H1 (cell line): Measurements from ENCODE around the gene OXSR1. TPM values are rescaled to one million over a fixed set of nuclear protein-coding genes. Genes with fewer than 3 reads are reported as not detected.

Experiments used
- CTCF ChIA-PET: fragments of 300-600 bp; sonication (Branson Sonifier 250); formaldehyde crosslinking; loops from one replicate; lab custom pipeline; 2021; ENCODE audit not compliant: partially characterized antibody; lab: Charles Lee
- POLR2A ChIA-PET: fragments of 300-600 bp; sonication (Branson Sonifier 250); formaldehyde crosslinking; loops from one replicate; lab custom pipeline; 2021; ENCODE audit warnings: inconsistent platforms; ENCODE audit not compliant: partially characterized antibody; lab: Charles Lee
- DNase-seq, 2 experiments: peaks; one replicate each; pipeline versions ENCODE4 v3.0.0 to v3.0.0-alpha.2; 2010 to 2022; ENCODE audit warnings: low spot score in 2 of 2, low read depth in 1 of 2, mixed read lengths in 1 of 2
- FAIRE-seq: peaks from 2 replicates; lab custom pipeline; 2011; peaks lifted over from hg19 to GRCh38; lab: Jason Lieb, UNC
- H2AFZ ChIP-seq: 2 replicates; pipeline ENCODE4 v1.8.1; 2012; ENCODE audit warnings: low read length, inconsistent platforms
- H2AK5ac ChIP-seq: 2 replicates; pipeline ENCODE4 v1.6.1; 2013; ENCODE audit warnings: low read depth, low read length
- H2BK120ac ChIP-seq: replicated peaks from 2 replicates; pipeline ENCODE3; 2013; ENCODE audit warnings: low read depth, low read length, inconsistent platforms
- H2BK12ac ChIP-seq: 2 replicates; pipeline ENCODE4 v1.6.1; 2013; ENCODE audit warnings: low read depth, low read length
- H2BK15ac ChIP-seq: 2 replicates; pipeline ENCODE4 v1.6.1; 2013; ENCODE audit warnings: low read length
- H2BK20ac ChIP-seq: 2 replicates; pipeline ENCODE4 v1.6.1; 2013; ENCODE audit warnings: low read length
- H2BK5ac ChIP-seq: 2 replicates; pipeline ENCODE4 v1.6.1; 2013; ENCODE audit warnings: low read depth, low read length
- H3K14ac ChIP-seq: 2 replicates; pipeline ENCODE4 v1.6.1; 2013; ENCODE audit warnings: inconsistent platforms; ENCODE audit not compliant: insufficient read length
- H3K18ac ChIP-seq: 2 replicates; pipeline ENCODE4 v1.6.1; 2013; ENCODE audit warnings: low read length; ENCODE audit errors: extremely low read depth
- H3K23ac ChIP-seq: 2 replicates; pipeline ENCODE4 v1.6.1; 2013; ENCODE audit warnings: inconsistent platforms; ENCODE audit not compliant: insufficient read length
- H3K23me2 ChIP-seq: 2 replicates; pipeline ENCODE4 v1.6.1; 2013; ENCODE audit warnings: low read depth, low read length
- H3K27ac ChIP-seq: 2 replicates; pipeline ENCODE4 v1.6.1; 2011; ENCODE audit warnings: low read depth, low read length, inconsistent platforms
- H3K27me3 ChIP-seq, 4 experiments: replicated peaks in 1 of 4; 1 replicate in 1 of 4; 2 replicates in 3 of 4; pipeline versions ENCODE4 v1.6.1 to v1.8.1; 2011 to 2013; ENCODE audit warnings: low read length in 3 of 4, mild to moderate bottlenecking in 3 of 4, inconsistent platforms in 2 of 4, mixed read lengths in 2 of 4, moderate library complexity in 1 of 4; ENCODE audit not compliant: control insufficient read depth in 3 of 4, insufficient read depth in 3 of 4; ENCODE audit errors: extremely low read depth in 1 of 4
- H3K36me3 ChIP-seq, 4 experiments: 2 replicates each; pipeline versions ENCODE4 v1.6.1 to v1.8.1; 2011 to 2013; ENCODE audit warnings: mild to moderate bottlenecking in 4 of 4, low read length in 3 of 4, moderate library complexity in 2 of 4, control low read depth in 1 of 4, inconsistent platforms in 1 of 4; ENCODE audit not compliant: insufficient read depth in 4 of 4, control insufficient read depth in 2 of 4
- H3K4ac ChIP-seq: replicated peaks from 2 replicates; pipeline ENCODE3; 2013; ENCODE audit warnings: low read length, low read depth, mixed read lengths, inconsistent platforms; ENCODE audit not compliant: insufficient read length
- H3K4me1 ChIP-seq, 4 experiments: replicated peaks in 1 of 4; 1 replicate in 1 of 4; 2 replicates in 3 of 4; pipeline versions ENCODE4 v1.6.1 to v1.8.1; 2011 to 2013; ENCODE audit warnings: low read length in 3 of 4, inconsistent platforms in 2 of 4, mixed read lengths in 1 of 4; ENCODE audit not compliant: insufficient read depth in 4 of 4, control insufficient read depth in 3 of 4
- H3K4me2 ChIP-seq, 2 experiments: 2 replicates each; pipeline versions ENCODE4 v1.6.1 to v1.8.1; 2011 to 2013; ENCODE audit warnings: low read depth in 2 of 2, low read length in 2 of 2, control low read depth in 1 of 2, inconsistent platforms in 1 of 2, mild to moderate bottlenecking in 1 of 2; ENCODE audit not compliant: insufficient read depth in 1 of 2
- H3K4me3 ChIP-seq, 4 experiments: fragments of 200-600, 300-600 bp in 1 of 4; sonication (generic), shearing (Covaris generic), sonication (Bioruptor Twin) in 1 of 4; 2 replicates each; pipeline versions ENCODE4 v1.5.1 to v1.8.1; 2011 to 2016; ENCODE audit warnings: low read length in 4 of 4, low read depth in 3 of 4, control low read depth in 2 of 4, inconsistent platforms in 2 of 4, mild to moderate bottlenecking in 2 of 4, mixed read lengths in 1 of 4, moderate library complexity in 1 of 4; ENCODE audit not compliant: insufficient read depth in 2 of 4; ENCODE audit errors: extremely low read depth in 1 of 4
- H3K56ac ChIP-seq: replicated peaks from 2 replicates; pipeline ENCODE3; 2013; ENCODE audit warnings: low read depth, mild to moderate bottlenecking, mixed read lengths, low read length, inconsistent platforms; ENCODE audit not compliant: insufficient read length
- H3K79me1 ChIP-seq: 2 replicates; pipeline ENCODE4 v1.6.1; 2013; ENCODE audit warnings: low read depth, low read length, control low read depth
- H3K79me2 ChIP-seq, 2 experiments: 2 replicates each; pipeline versions ENCODE4 v1.6.1 to v1.8.1; 2012 to 2013; ENCODE audit warnings: low read length in 2 of 2, mild to moderate bottlenecking in 2 of 2, inconsistent platforms in 1 of 2; ENCODE audit not compliant: insufficient read depth in 2 of 2, control insufficient read depth in 1 of 2
- H3K9ac ChIP-seq, 4 experiments: replicated peaks in 1 of 4; 1 replicate in 1 of 4; 2 replicates in 3 of 4; pipeline versions ENCODE4 v1.6.1 to v1.8.1; 2011 to 2013; ENCODE audit warnings: low read depth in 3 of 4, low read length in 3 of 4, control low read depth in 2 of 4, mild to moderate bottlenecking in 2 of 4, moderate library complexity in 2 of 4, inconsistent platforms in 1 of 4; ENCODE audit errors: extremely low read depth in 1 of 4
- H3K9me3 ChIP-seq, 2 experiments: 2 replicates each; pipeline versions ENCODE4 v1.6.1 to v1.8.1; 2012 to 2013; ENCODE audit warnings: mild to moderate bottlenecking in 2 of 2, moderate library complexity in 2 of 2, control low read depth in 1 of 2, inconsistent platforms in 1 of 2, low read depth in 1 of 2, low read length in 1 of 2, mixed read lengths in 1 of 2; ENCODE audit not compliant: insufficient read depth in 2 of 2
- H4K20me1 ChIP-seq, 2 experiments: replicated peaks in 1 of 2; 2 replicates each; pipeline versions ENCODE3 to v1.8.1; 2011 to 2013; ENCODE audit warnings: inconsistent platforms in 2 of 2, low read length in 2 of 2, mild to moderate bottlenecking in 1 of 2; ENCODE audit not compliant: insufficient read depth in 2 of 2, control insufficient read depth in 1 of 2
- H4K5ac ChIP-seq: 2 replicates; pipeline ENCODE4 v1.6.1; 2013; ENCODE audit warnings: low read length, low read depth, mixed read lengths, inconsistent platforms; ENCODE audit not compliant: insufficient read length
- H4K8ac ChIP-seq: 2 replicates; pipeline ENCODE4 v1.8.0; 2013; ENCODE audit warnings: mild to moderate bottlenecking, moderate library complexity, low read length, inconsistent platforms; ENCODE audit not compliant: insufficient read depth; ENCODE audit errors: extremely low read depth
- H4K91ac ChIP-seq: replicated peaks from 2 replicates; pipeline ENCODE3; 2013; ENCODE audit warnings: low read length, mixed read lengths, inconsistent platforms; ENCODE audit not compliant: insufficient read length
- BACH1 ChIP-seq: IDR thresholded peaks from 2 replicates; pipeline ENCODE4 v1.6.1; 2012; ENCODE audit warnings: low read length, improper control_type of control experiment
- BRCA1 ChIP-seq: IDR thresholded peaks from 2 replicates; pipeline ENCODE4 v1.6.1; 2012; ENCODE audit warnings: low read depth, low read length, improper control_type of control experiment
- CEBPB ChIP-seq: IDR thresholded peaks from 2 replicates; pipeline ENCODE4 v1.6.1; 2012; ENCODE audit warnings: low read depth, low read length
- TAF1 ChIP-seq: IDR thresholded peaks from 2 replicates; pipeline ENCODE4 v1.6.1; 2011; ENCODE audit warnings: mild to moderate bottlenecking, low read depth, low read length
- WGBS, 2 experiments: shearing (Covaris generic) in 1 of 2; methylation state at CpG; one replicate each; pipeline versions ENCODE4 v1.1.6 to v1.1.7; 2013 to 2015; ENCODE audit warnings: low lambda C conversion rate in 2 of 2, mixed read lengths in 2 of 2, inconsistent platforms in 1 of 2, low coverage in 1 of 2, missing lambda C conversion rate in 1 of 2; ENCODE audit not compliant: insufficient replicate concordance in 2 of 2, insufficient coverage in 1 of 2, insufficient read length in 1 of 2; ENCODE audit errors: extremely low coverage in 1 of 2, missing lambda C conversion rate in 1 of 2; 5-methylcytosine and 5-hydroxymethylcytosine counted together
- polyA plus RNA-seq, 7 experiments: library from polyadenylated mRNA; depleted of rRNA in 3 of 7; stranded (reverse) in 5 of 7; unstranded in 2 of 7; fragments of >200 nt in 5 of 7; fragments of 200-250 nt in 2 of 7; gene quantifications; 1 replicate in 5 of 7; 2 replicates in 1 of 7; 4 replicates in 1 of 7; pipeline versions ENCODE4 v1.2.1 to v1.2.3, GENCODE V29; 2011 to 2013; ENCODE audit warnings: missing spikeins in 2 of 7, mixed read lengths in 2 of 7
- total RNA-seq: library from RNA; stranded (reverse); fragmentation: NEBNext Ultra II Directional; extraction: Animal tissue kit (Norgen Biotek cat#: 25700); gene quantifications from 2 replicates; pipeline ENCODE4 v1.2.1, GENCODE V29; 2021
- TF ChIP-seq, protein P1 (sequence below): IDR thresholded peaks from 2 replicates; pipeline ENCODE4 v1.6.1; 2012; ENCODE audit warnings: low read length, inconsistent platforms

The OXSR1 gene
- total and polyA plus RNA-seq, 2 of the 8 experiments (the other 6 are each of a cell fraction or from before 2014, with no cell fraction given) = 25.1 to 47.0 TPM

DNA sequence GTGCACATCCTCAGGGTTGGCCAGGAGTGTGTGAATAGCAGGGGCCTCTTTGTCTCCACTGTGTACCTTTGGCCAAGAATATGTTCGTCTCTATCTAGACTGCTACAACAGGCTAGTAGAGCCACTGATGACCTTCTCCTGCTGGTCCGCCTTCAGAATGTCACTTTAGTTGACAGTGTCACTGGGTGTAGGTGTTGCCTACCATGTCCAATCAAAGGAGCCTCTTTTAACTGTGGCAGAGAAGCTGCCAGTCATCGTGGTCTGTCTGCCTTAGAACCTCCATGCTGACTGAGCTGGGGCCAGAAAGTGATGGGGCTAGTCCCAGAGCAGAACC, 40.1 kb downstream of the OXSR1 start:
- Histone ChIP-seq H2BK15ac (no peak overlapping the region), H3K9ac (no peak overlapping the region), H3K4me2 (no peak overlapping the region), H2AK5ac (no peak overlapping the region), H3K4ac (no peak overlapping the region), H3K4me3 (no peak overlapping the region), H4K20me1 (peaks cover 4 to 10% of the 10 kb centered on the region in 2 experiments), H2BK12ac (no peak overlapping the region), H3K9me3 (no peaks in the 10 kb centered on the region), H2BK120ac (no peak overlapping the region), H3K79me2 (peaks cover 0 to 8% of the 10 kb centered on the region in 2 experiments; a peak in 1 of 4 replicates), H3K56ac (no peak overlapping the region), H3K14ac (no peak overlapping the region), H4K5ac (no peak overlapping the region), H2BK5ac (no peak overlapping the region), H4K8ac (no peak overlapping the region), H4K91ac (no peak overlapping the region), H3K4me1 (peaks cover 0 to 2% (median 0%) of the 10 kb centered on the region in 4 experiments; a peak in 1 of 7 replicates), H3K27me3 (no peaks in the 10 kb centered on the region), H3K23ac (no peak overlapping the region), H3K79me1 (peaks cover 5% of the 10 kb centered on the region; the same call in 1 of the 2 replicates), H3K27ac (no peak overlapping the region), H3K23me2 (no peaks in the 10 kb centered on the region), H2BK20ac (no peak overlapping the region), H2AFZ (no peak overlapping the region), H3K18ac (no peak overlapping the region), H3K36me3 (no peaks in the 10 kb centered on the region; a peak in 1 of 8 replicates)
- CTCF ChIA-PET = interaction anchor here (0.5 to 1.0 kb wide), 3 partner anchors 88 to 357 kb away, joined by 3 read pairs; no protein-coding TSS in a partner anchor
- 80% methylated on average over 3 of the region's 3 CpGs; no CpG with 5 or more reads in 1 of the 2 experiments for WGBS, 2 experiments
- TF ChIP-seq BACH1 (no peak), BRCA1 (no peak), TAF1 (no peak), CEBPB (no peak)
- TF ChIP-seq, protein P1, sequence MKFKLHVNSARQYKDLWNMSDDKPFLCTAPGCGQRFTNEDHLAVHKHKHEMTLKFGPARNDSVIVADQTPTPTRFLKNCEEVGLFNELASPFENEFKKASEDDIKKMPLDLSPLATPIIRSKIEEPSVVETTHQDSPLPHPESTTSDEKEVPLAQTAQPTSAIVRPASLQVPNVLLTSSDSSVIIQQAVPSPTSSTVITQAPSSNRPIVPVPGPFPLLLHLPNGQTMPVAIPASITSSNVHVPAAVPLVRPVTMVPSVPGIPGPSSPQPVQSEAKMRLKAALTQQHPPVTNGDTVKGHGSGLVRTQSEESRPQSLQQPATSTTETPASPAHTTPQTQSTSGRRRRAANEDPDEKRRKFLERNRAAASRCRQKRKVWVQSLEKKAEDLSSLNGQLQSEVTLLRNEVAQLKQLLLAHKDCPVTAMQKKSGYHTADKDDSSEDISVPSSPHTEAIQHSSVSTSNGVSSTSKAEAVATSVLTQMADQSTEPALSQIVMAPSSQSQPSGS = no peak
- FAIRE-seq (no peak), DNase-seq (no peak)
- POLR2A ChIA-PET = no interaction called here
